SK-N-SH treated with all-trans-retinoic acid at 6 μM for 48 hours (cell line): ENCODE measurements around the gene TNIK.

Experiments used
- PATZ1 ChIP-seq: fragments of 250-450 bp; sonication (Bioruptor Pico); IDR thresholded peaks from 2 replicates; pipeline ENCODE4 v1.8.0; 2020; ENCODE audit warnings: mild to moderate bottlenecking, moderate library complexity, borderline replicate concordance
- RARB ChIP-seq: fragments of 250-450 bp; sonication (Bioruptor Pico); IDR thresholded peaks from 2 replicates; pipeline ENCODE4 v1.8.0; 2021; ENCODE audit warnings: mild to moderate bottlenecking, moderate library complexity
- ZC3H10 ChIP-seq: fragments of 250-450 bp; sonication (Bioruptor Pico); IDR thresholded peaks from 2 replicates; pipeline ENCODE4 v1.5.1; 2021; ENCODE audit warnings: mild to moderate bottlenecking, moderate library complexity
- ZFP3 ChIP-seq: fragments of 250-450 bp; sonication (Bioruptor Pico); IDR thresholded peaks from 2 replicates; pipeline ENCODE4 v1.5.0; 2020; ENCODE audit warnings: mild to moderate bottlenecking, moderate library complexity
- ZFP30 ChIP-seq: fragments of 450-650 bp; formaldehyde crosslinking; IDR thresholded peaks from 2 replicates; pipeline ENCODE4 v1.5.0; 2022; ENCODE audit warnings: mild to moderate bottlenecking, moderate library complexity
- ZNF70 ChIP-seq: fragments of 450-650 bp; formaldehyde crosslinking; IDR thresholded peaks from 2 replicates; pipeline ENCODE4 v1.5.0; 2020; ENCODE audit warnings: mild to moderate bottlenecking, moderate library complexity

GRCh38 chr3:171354049-171354705 is 106.0 kb downstream of the TNIK start:
- TF ChIP-seq ZNF70 (no peak), ZC3H10 (CRISPR knock-in tag) (no peak), RARB (CRISPR knock-in tag) (no peak), PATZ1 (CRISPR knock-in tag) (no peak), ZFP30 (no peak), ZFP3 (no peak)
